ENCODE results near the gene MUC5B. TPM values are rescaled to one million over a fixed set of nuclear protein-coding genes. Genes with fewer than 3 reads are reported as not detected.

Gene MUC5B
- total and polyA plus RNA-seq, 2 of the 13 experiments (the other 11 are each of a cell fraction or from before 2014, with no cell fraction given): 0.01 TPM; not detected in 1

DNA sequence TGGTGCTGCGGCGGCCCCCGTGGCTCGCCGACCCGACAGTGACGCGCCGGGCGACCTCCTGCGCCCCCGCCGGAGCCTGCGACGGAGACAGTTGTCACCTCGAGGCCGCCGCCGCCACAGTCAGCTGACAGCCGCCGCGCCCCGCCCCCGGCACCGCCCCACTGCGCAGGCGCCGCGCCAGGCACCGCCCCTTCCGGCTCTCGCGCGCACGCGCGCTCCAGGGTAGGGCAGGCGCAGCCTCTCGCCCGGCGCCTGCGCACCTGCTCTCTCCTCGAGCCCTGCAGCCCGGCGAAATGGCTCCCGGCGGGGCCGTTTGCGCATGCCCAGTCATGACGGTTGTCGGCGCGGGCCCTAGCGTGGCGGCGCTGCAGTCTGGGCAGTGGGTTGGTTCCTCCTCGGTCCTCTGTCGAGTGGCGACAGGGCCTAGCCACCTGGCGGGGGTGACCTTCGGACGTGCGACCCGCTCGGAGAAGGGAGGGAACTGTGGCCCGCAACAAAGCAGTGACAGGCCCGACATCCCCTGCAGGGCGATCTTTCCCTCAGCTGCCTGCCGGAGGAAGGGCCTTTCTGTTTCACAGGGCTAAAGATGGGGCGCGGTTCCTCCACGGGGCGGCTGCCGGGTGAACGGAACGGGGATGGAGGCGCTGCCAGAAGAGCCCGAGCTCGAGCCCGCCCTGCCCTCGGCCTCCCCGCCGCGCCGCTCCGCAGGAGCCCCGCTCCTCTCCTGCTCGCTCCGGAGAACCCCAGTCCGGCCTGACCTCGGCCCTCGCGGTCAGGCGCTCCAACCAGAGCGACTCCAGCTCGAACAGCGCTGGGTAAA is 86.8 kb downstream of the MUC5B start, which contains the start of gene TOLLIP (continued):
- TF ChIP-seq RFX1 (IDR thresholded peaks at IDR 0.05) (no peak), KMT2A (CRISPR knock-in tag; IDR thresholded peaks at IDR 0.05) (peak; percentile 67; the same call in 1 of the 2 replicates), KAT7 (CRISPR knock-in tag; IDR thresholded peaks at IDR 0.05; ENCODE audit: borderline replicate concordance) (no peak), HNRNPL (IDR thresholded peaks at IDR 0.05; ENCODE audit: low read depth, low read length) (0 out of 2 replicates have a peak, but pooled peaks have one; percentile 72), HNRNPUL1 (IDR thresholded peaks at IDR 0.05; ENCODE audit: low read depth, low read length) (0 out of 2 replicates have a peak, but pooled peaks have one; percentile 57), RFX5 (IDR thresholded peaks at IDR 0.05; ENCODE audit: low read depth, low read length) (no peak), ZNF614 (CRISPR knock-in tag; IDR thresholded peaks at IDR 0.05; ENCODE audit: borderline replicate concordance) (peak; percentile 36; the same call in 1 of the 2 replicates), PHF8 (CRISPR knock-in tag; IDR thresholded peaks at IDR 0.05) (peak; percentile 91), NKX3-1 (CRISPR knock-in tag; IDR thresholded peaks at IDR 0.05) (peak; percentile 81), CBX1 (IDR thresholded peaks at IDR 0.05; ENCODE audit: low read depth) (no peak), NR2F2 (IDR thresholded peaks at IDR 0.05; ENCODE audit: borderline replicate concordance, low read depth) (no peak), ZNF337 (CRISPR knock-in tag; IDR thresholded peaks at IDR 0.05; ENCODE audit: borderline replicate concordance, low read depth) (no peak), ZNF772 (CRISPR knock-in tag; IDR thresholded peaks at IDR 0.05) (peak; percentile 70; the same call in 1 of the 2 replicates), SMAD3 (CRISPR knock-in tag; IDR thresholded peaks at IDR 0.05) (no peak), ZNF816 (CRISPR knock-in tag; IDR thresholded peaks at IDR 0.05; ENCODE audit: borderline replicate concordance) (no peak; the same call in 1 of the 2 replicates), JDP2 (CRISPR knock-in tag; IDR thresholded peaks at IDR 0.05; ENCODE audit: borderline replicate concordance) (no peak)
- TF ChIP-seq, protein P1, sequence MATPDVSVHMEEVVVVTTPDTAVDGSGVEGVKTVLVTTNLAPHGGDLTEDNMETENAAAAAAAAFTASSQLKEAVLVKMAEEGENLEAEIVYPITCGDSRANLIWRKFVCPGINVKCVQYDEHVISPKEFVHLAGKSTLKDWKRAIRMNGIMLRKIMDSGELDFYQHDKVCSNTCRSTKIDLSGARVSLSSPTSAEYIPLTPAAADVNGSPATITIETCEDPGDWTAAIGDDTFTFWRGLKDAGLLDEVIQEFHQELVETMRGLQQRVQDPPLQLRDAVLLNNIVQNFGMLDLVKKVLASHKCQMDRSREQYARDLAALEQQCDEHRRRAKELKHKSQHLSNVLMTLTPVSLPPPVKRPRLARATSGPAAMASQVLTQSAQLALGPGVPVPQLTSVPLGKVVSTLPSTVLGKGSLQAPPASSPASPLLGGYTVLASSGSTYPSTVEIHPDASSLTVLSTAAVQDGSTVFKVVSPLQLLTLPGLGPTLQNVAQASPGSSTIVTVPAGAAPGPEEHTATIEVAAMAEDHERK (CRISPR knock-in tag; IDR thresholded peaks at IDR 0.05; ENCODE audit: low read depth): no peak
- TF ChIP-seq, protein P2, sequence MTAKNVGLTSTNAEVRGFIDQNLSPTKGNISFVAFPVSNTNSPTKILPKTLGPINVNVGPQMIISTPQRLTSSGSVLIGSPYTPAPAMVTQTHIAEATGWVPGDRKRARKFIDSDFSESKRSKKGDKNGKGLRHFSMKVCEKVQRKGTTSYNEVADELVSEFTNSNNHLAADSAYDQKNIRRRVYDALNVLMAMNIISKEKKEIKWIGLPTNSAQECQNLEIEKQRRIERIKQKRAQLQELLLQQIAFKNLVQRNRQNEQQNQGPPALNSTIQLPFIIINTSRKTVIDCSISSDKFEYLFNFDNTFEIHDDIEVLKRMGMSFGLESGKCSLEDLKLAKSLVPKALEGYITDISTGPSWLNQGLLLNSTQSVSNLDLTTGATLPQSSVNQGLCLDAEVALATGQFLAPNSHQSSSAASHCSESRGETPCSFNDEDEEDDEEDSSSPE (CRISPR knock-in tag; IDR thresholded peaks at IDR 0.05): peak; percentile 66; the same call in 1 of the 2 replicates
- TF ChIP-seq, protein P3, sequence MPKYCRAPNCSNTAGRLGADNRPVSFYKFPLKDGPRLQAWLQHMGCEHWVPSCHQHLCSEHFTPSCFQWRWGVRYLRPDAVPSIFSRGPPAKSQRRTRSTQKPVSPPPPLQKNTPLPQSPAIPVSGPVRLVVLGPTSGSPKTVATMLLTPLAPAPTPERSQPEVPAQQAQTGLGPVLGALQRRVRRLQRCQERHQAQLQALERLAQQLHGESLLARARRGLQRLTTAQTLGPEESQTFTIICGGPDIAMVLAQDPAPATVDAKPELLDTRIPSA (CRISPR knock-in tag; IDR thresholded peaks at IDR 0.05; ENCODE audit: borderline replicate concordance): no peak
- TF ChIP-seq, protein P4, sequence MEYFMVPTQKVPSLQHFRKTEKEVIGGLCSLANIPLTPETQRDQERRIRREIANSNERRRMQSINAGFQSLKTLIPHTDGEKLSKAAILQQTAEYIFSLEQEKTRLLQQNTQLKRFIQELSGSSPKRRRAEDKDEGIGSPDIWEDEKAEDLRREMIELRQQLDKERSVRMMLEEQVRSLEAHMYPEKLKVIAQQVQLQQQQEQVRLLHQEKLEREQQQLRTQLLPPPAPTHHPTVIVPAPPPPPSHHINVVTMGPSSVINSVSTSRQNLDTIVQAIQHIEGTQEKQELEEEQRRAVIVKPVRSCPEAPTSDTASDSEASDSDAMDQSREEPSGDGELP (IDR thresholded peaks at IDR 0.05; ENCODE audit: borderline replicate concordance, low read depth): peak; percentile 86; the same call in 1 of the 2 replicates
- TF ChIP-seq, protein P5, sequence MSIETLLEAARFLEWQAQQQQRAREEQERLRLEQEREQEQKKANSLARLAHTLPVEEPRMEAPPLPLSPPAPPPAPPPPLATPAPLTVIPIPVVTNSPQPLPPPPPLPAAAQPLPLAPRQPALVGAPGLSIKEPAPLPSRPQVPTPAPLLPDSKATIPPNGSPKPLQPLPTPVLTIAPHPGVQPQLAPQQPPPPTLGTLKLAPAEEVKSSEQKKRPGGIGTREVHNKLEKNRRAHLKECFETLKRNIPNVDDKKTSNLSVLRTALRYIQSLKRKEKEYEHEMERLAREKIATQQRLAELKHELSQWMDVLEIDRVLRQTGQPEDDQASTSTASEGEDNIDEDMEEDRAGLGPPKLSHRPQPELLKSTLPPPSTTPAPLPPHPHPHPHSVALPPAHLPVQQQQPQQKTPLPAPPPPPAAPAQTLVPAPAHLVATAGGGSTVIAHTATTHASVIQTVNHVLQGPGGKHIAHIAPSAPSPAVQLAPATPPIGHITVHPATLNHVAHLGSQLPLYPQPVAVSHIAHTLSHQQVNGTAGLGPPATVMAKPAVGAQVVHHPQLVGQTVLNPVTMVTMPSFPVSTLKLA (IDR thresholded peaks at IDR 0.05): no peak
- TF ChIP-seq, protein P6, sequence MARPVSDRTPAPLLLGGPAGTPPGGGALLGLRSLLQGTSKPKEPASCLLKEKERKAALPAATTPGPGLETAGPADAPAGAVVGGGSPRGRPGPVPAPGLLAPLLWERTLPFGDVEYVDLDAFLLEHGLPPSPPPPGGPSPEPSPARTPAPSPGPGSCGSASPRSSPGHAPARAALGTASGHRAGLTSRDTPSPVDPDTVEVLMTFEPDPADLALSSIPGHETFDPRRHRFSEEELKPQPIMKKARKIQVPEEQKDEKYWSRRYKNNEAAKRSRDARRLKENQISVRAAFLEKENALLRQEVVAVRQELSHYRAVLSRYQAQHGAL (CRISPR knock-in tag; IDR thresholded peaks at IDR 0.05; ENCODE audit: not compliant biosample characterization): no peak
- TF ChIP-seq, protein P7, sequence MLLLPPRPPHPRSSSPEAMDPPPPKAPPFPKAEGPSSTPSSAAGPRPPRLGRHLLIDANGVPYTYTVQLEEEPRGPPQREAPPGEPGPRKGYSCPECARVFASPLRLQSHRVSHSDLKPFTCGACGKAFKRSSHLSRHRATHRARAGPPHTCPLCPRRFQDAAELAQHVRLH (CRISPR knock-in tag; IDR thresholded peaks at IDR 0.05; ENCODE audit: borderline replicate concordance, low read depth): peak; percentile 64

All from HepG2 (cell line).